Fibroblast of pulmonary artery (primary cell): ENCODE results near the gene PDE8A.

Experiments
- DNase-seq: peaks from one replicate; pipeline ENCODE4 v3.0.0-alpha.2; 2010; ENCODE audit warnings: low read depth
- H3K4me3 ChIP-seq: replicated peaks from 2 replicates; pipeline ENCODE4 v1.5.1; 2011; ENCODE audit warnings: low read depth, mild to moderate bottlenecking, control low read depth, low read length, moderate library complexity
- TF ChIP-seq, protein P1 (sequence below): IDR thresholded peaks from 2 replicates; pipeline ENCODE4 v1.5.1; 2011; ENCODE audit warnings: mild to moderate bottlenecking, control low read depth, low read length, inconsistent platforms; ENCODE audit errors: missing control alignments

Gene PDE8A

DNA sequence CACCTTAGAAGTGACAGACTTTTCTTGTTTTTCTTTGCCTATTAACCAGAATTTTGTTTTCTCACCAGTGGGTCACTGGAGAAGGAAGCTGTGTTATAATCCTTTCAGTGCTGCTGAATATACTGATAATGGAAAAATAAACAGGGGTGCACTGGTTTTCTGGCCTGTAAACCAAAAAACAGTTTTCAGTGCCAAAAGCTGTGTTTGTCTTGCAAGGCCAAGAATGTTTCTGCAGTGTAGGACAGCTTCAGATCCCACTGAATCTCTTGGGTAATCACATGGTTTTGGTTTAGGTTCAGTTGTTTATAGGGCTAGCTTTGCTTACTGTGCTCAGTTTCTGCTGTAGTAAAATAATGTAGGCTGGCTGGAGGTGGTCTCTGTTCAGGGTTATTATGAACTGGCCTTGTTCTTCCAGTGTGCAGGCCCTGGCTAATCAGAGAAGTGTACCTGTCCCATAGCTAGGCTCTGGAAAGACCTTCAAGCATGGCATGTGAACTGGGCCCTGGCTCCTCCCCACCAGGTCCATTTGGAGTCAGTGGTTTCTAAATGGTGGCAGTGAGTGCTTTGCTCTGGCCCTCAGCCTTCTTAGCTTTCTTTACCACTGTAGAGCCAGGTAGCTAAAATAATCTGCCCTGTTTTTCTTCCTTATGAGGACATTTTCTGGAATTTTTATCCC lies 18.7 kb downstream of the PDE8A start:
- H3K4me3 ChIP-seq = no peak overlapping the region
- TF ChIP-seq, protein P1, sequence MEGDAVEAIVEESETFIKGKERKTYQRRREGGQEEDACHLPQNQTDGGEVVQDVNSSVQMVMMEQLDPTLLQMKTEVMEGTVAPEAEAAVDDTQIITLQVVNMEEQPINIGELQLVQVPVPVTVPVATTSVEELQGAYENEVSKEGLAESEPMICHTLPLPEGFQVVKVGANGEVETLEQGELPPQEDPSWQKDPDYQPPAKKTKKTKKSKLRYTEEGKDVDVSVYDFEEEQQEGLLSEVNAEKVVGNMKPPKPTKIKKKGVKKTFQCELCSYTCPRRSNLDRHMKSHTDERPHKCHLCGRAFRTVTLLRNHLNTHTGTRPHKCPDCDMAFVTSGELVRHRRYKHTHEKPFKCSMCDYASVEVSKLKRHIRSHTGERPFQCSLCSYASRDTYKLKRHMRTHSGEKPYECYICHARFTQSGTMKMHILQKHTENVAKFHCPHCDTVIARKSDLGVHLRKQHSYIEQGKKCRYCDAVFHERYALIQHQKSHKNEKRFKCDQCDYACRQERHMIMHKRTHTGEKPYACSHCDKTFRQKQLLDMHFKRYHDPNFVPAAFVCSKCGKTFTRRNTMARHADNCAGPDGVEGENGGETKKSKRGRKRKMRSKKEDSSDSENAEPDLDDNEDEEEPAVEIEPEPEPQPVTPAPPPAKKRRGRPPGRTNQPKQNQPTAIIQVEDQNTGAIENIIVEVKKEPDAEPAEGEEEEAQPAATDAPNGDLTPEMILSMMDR = no peak
- DNase-seq = peak; percentile 63

DNA sequence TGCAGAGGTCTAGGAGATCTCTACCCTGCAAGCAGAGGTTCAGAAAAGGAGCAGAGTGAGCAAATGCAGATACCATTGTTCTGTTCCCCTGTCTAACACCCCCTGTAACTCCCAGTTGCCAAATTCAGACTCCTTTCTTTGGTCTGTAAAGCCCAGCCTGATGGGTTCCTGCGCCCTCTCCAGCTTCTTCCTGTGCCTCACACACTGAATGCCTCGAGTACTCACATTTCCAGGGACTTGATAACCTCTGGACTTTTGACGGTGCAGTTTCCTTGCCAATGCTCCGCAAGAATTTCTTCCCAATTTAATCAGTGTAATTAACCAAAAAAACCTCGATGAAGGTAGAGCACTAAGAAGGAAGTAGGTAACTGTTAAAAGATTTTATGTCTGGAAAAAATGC lies 19.3 kb downstream of the PDE8A start:
- TF ChIP-seq, protein P1 = peak; percentile 2
- H3K4me3 ChIP-seq = no peak overlapping the region
- no peak for DNase-seq

DNA sequence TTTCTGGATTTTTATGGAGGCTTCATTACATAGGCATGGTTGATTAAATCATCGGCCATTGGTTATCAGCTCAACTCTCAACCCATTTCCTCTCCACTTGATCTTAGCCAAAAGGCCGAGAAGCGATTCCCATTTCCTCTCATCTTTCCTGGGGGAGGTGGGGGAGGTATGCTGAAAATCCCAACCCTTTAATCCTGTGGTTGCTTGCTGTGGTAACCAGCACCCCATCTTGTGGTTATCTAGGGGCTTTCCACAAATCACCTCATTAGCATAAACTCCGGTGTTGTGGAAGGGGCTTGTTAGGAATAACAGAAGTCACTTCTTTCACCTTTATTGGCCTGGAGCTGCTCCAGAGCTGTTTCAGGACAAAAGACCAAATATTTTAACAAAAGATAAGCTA lies 20.9 kb downstream of the PDE8A start:
- TF ChIP-seq, protein P1 = no peak
- DNase-seq = no peak

DNA sequence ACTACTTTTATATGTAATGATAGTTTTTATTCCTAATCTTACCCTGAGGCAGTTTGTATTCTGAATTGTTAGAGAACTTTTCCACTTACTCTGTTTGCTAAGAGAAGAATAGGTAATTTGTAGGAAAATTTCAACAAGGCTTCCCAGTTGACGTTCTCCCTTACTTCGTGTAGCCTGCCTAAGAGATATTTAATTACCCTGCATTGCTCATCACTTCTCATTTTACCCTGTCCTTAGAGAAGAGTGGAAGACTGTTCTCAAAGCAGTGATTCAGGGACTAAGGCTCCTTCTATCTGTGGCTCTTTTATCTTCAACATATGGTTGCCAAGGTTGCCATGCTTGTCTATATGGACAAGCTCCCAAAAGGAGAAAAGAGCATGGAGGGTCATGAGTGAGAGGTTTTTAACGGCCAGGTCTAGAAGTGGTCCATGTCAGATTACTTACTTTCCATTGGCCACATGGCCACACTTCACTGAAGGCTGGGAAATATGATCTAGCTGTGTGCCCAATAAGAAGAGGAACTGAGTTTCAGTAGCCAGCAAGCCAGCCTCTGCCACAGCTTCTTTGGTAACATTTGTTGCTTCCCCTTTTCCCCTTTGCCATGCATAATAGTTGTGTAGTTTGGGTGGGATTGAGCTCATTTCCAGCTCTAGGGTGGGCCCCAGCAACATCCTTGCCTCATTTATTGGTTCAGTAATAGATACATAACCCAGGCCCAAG lies 22.1 kb downstream of the PDE8A start:
- no peak for DNase-seq
- no peak overlapping the region for H3K4me3 ChIP-seq
- TF ChIP-seq, protein P1 = no peak

More for the DNA sequence above, 20.9 kb downstream of the PDE8A start:
- no peak overlapping the region for H3K4me3 ChIP-seq

DNA sequence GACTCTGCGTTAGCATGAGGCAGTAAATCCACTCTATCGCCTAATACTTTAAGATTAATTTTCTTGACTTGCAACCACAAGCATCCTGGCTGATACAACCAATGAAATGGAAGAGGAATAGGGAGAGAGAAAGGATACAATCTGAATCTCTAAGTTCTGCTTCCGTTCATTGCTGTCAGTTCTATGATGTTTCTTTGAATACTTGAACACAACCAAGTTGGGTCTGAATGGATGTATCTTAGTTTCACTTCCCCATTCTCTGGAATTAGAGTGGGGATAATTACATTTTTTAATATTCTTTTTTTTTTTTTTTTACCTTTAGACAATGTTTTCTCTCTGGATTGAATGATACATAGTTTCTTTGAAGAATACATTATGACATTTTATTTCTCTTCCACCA lies 22.9 kb downstream of the PDE8A start:
- no peak for DNase-seq
- TF ChIP-seq, protein P1 = no peak
- no peak overlapping the region for H3K4me3 ChIP-seq

DNA sequence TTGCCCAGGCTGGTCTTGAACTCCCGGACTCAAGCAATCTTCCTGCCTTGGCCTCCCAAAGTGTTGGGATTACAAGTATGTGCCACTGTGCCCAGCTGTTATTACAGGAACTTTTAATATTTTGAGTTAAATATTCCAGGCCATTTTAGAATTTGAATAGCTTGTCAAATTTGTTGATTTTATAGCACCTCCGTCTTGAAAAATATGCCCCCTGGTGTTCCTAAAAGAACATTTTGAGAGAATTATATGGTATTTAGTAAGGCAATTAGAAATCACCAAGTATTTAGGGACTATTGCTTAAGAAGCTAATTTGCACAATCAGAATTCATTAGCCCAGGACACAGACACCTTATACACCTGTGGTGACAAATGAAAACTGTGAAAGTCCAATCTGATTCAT lies 23.7 kb downstream of the PDE8A start:
- TF ChIP-seq, protein P1 = peak; percentile 30
- no peak overlapping the region for H3K4me3 ChIP-seq
- no peak for DNase-seq
